H1 (cell line): Measurements from ENCODE around the gene ADRM1. TPM values are rescaled to one million over a fixed set of nuclear protein-coding genes. Genes with fewer than 3 reads are reported as not detected.

Source experiments
- CTCF ChIA-PET: fragments of 300-600 bp; sonication (Branson Sonifier 250); formaldehyde crosslinking; loops from one replicate; lab custom pipeline; 2021; ENCODE audit not compliant: partially characterized antibody; lab: Charles Lee
- POLR2A ChIA-PET: fragments of 300-600 bp; sonication (Branson Sonifier 250); formaldehyde crosslinking; loops from one replicate; lab custom pipeline; 2021; ENCODE audit warnings: inconsistent platforms; ENCODE audit not compliant: partially characterized antibody; lab: Charles Lee
- DNase-seq, 2 experiments: peaks; one replicate each; pipeline versions ENCODE4 v3.0.0 to v3.0.0-alpha.2; 2010 to 2022; ENCODE audit warnings: low spot score in 2 of 2, low read depth in 1 of 2, mixed read lengths in 1 of 2
- FAIRE-seq: peaks from 2 replicates; lab custom pipeline; 2011; peaks lifted over from hg19 to GRCh38; lab: Jason Lieb, UNC
- H2AFZ ChIP-seq: 2 replicates; pipeline ENCODE4 v1.8.1; 2012; ENCODE audit warnings: low read length, inconsistent platforms
- H2AK5ac ChIP-seq: 2 replicates; pipeline ENCODE4 v1.6.1; 2013; ENCODE audit warnings: low read depth, low read length
- H2BK120ac ChIP-seq: replicated peaks from 2 replicates; pipeline ENCODE3; 2013; ENCODE audit warnings: low read depth, low read length, inconsistent platforms
- H2BK12ac ChIP-seq: 2 replicates; pipeline ENCODE4 v1.6.1; 2013; ENCODE audit warnings: low read depth, low read length
- H2BK15ac ChIP-seq: 2 replicates; pipeline ENCODE4 v1.6.1; 2013; ENCODE audit warnings: low read length
- H2BK20ac ChIP-seq: 2 replicates; pipeline ENCODE4 v1.6.1; 2013; ENCODE audit warnings: low read length
- H2BK5ac ChIP-seq: 2 replicates; pipeline ENCODE4 v1.6.1; 2013; ENCODE audit warnings: low read depth, low read length
- H3K14ac ChIP-seq: 2 replicates; pipeline ENCODE4 v1.6.1; 2013; ENCODE audit warnings: inconsistent platforms; ENCODE audit not compliant: insufficient read length
- H3K18ac ChIP-seq: 2 replicates; pipeline ENCODE4 v1.6.1; 2013; ENCODE audit warnings: low read length; ENCODE audit errors: extremely low read depth
- H3K23ac ChIP-seq: 2 replicates; pipeline ENCODE4 v1.6.1; 2013; ENCODE audit warnings: inconsistent platforms; ENCODE audit not compliant: insufficient read length
- H3K23me2 ChIP-seq: 2 replicates; pipeline ENCODE4 v1.6.1; 2013; ENCODE audit warnings: low read depth, low read length
- H3K27ac ChIP-seq: 2 replicates; pipeline ENCODE4 v1.6.1; 2011; ENCODE audit warnings: low read depth, low read length, inconsistent platforms
- H3K27me3 ChIP-seq, 4 experiments: replicated peaks in 1 of 4; 1 replicate in 1 of 4; 2 replicates in 3 of 4; pipeline versions ENCODE4 v1.6.1 to v1.8.1; 2011 to 2013; ENCODE audit warnings: low read length in 3 of 4, mild to moderate bottlenecking in 3 of 4, inconsistent platforms in 2 of 4, mixed read lengths in 2 of 4, moderate library complexity in 1 of 4; ENCODE audit not compliant: control insufficient read depth in 3 of 4, insufficient read depth in 3 of 4; ENCODE audit errors: extremely low read depth in 1 of 4
- H3K36me3 ChIP-seq, 4 experiments: 2 replicates each; pipeline versions ENCODE4 v1.6.1 to v1.8.1; 2011 to 2013; ENCODE audit warnings: mild to moderate bottlenecking in 4 of 4, low read length in 3 of 4, moderate library complexity in 2 of 4, control low read depth in 1 of 4, inconsistent platforms in 1 of 4; ENCODE audit not compliant: insufficient read depth in 4 of 4, control insufficient read depth in 2 of 4
- H3K4ac ChIP-seq: replicated peaks from 2 replicates; pipeline ENCODE3; 2013; ENCODE audit warnings: low read length, low read depth, mixed read lengths, inconsistent platforms; ENCODE audit not compliant: insufficient read length
- H3K4me1 ChIP-seq, 4 experiments: replicated peaks in 1 of 4; 1 replicate in 1 of 4; 2 replicates in 3 of 4; pipeline versions ENCODE4 v1.6.1 to v1.8.1; 2011 to 2013; ENCODE audit warnings: low read length in 3 of 4, inconsistent platforms in 2 of 4, mixed read lengths in 1 of 4; ENCODE audit not compliant: insufficient read depth in 4 of 4, control insufficient read depth in 3 of 4
- H3K4me2 ChIP-seq, 2 experiments: 2 replicates each; pipeline versions ENCODE4 v1.6.1 to v1.8.1; 2011 to 2013; ENCODE audit warnings: low read depth in 2 of 2, low read length in 2 of 2, control low read depth in 1 of 2, inconsistent platforms in 1 of 2, mild to moderate bottlenecking in 1 of 2; ENCODE audit not compliant: insufficient read depth in 1 of 2
- H3K4me3 ChIP-seq, 4 experiments: fragments of 200-600, 300-600 bp in 1 of 4; sonication (generic), shearing (Covaris generic), sonication (Bioruptor Twin) in 1 of 4; 2 replicates each; pipeline versions ENCODE4 v1.5.1 to v1.8.1; 2011 to 2016; ENCODE audit warnings: low read length in 4 of 4, low read depth in 3 of 4, control low read depth in 2 of 4, inconsistent platforms in 2 of 4, mild to moderate bottlenecking in 2 of 4, mixed read lengths in 1 of 4, moderate library complexity in 1 of 4; ENCODE audit not compliant: insufficient read depth in 2 of 4; ENCODE audit errors: extremely low read depth in 1 of 4
- H3K56ac ChIP-seq: replicated peaks from 2 replicates; pipeline ENCODE3; 2013; ENCODE audit warnings: low read depth, mild to moderate bottlenecking, mixed read lengths, low read length, inconsistent platforms; ENCODE audit not compliant: insufficient read length
- H3K79me1 ChIP-seq: 2 replicates; pipeline ENCODE4 v1.6.1; 2013; ENCODE audit warnings: low read depth, low read length, control low read depth
- H3K79me2 ChIP-seq, 2 experiments: 2 replicates each; pipeline versions ENCODE4 v1.6.1 to v1.8.1; 2012 to 2013; ENCODE audit warnings: low read length in 2 of 2, mild to moderate bottlenecking in 2 of 2, inconsistent platforms in 1 of 2; ENCODE audit not compliant: insufficient read depth in 2 of 2, control insufficient read depth in 1 of 2
- H3K9ac ChIP-seq, 4 experiments: replicated peaks in 1 of 4; 1 replicate in 1 of 4; 2 replicates in 3 of 4; pipeline versions ENCODE4 v1.6.1 to v1.8.1; 2011 to 2013; ENCODE audit warnings: low read depth in 3 of 4, low read length in 3 of 4, control low read depth in 2 of 4, mild to moderate bottlenecking in 2 of 4, moderate library complexity in 2 of 4, inconsistent platforms in 1 of 4; ENCODE audit errors: extremely low read depth in 1 of 4
- H3K9me3 ChIP-seq, 2 experiments: 2 replicates each; pipeline versions ENCODE4 v1.6.1 to v1.8.1; 2012 to 2013; ENCODE audit warnings: mild to moderate bottlenecking in 2 of 2, moderate library complexity in 2 of 2, control low read depth in 1 of 2, inconsistent platforms in 1 of 2, low read depth in 1 of 2, low read length in 1 of 2, mixed read lengths in 1 of 2; ENCODE audit not compliant: insufficient read depth in 2 of 2
- H4K20me1 ChIP-seq, 2 experiments: replicated peaks in 1 of 2; 2 replicates each; pipeline versions ENCODE3 to v1.8.1; 2011 to 2013; ENCODE audit warnings: inconsistent platforms in 2 of 2, low read length in 2 of 2, mild to moderate bottlenecking in 1 of 2; ENCODE audit not compliant: insufficient read depth in 2 of 2, control insufficient read depth in 1 of 2
- H4K5ac ChIP-seq: 2 replicates; pipeline ENCODE4 v1.6.1; 2013; ENCODE audit warnings: low read length, low read depth, mixed read lengths, inconsistent platforms; ENCODE audit not compliant: insufficient read length
- H4K8ac ChIP-seq: 2 replicates; pipeline ENCODE4 v1.8.0; 2013; ENCODE audit warnings: mild to moderate bottlenecking, moderate library complexity, low read length, inconsistent platforms; ENCODE audit not compliant: insufficient read depth; ENCODE audit errors: extremely low read depth
- H4K91ac ChIP-seq: replicated peaks from 2 replicates; pipeline ENCODE3; 2013; ENCODE audit warnings: low read length, mixed read lengths, inconsistent platforms; ENCODE audit not compliant: insufficient read length
- CEBPB ChIP-seq: IDR thresholded peaks from 2 replicates; pipeline ENCODE4 v1.6.1; 2012; ENCODE audit warnings: low read depth, low read length
- GTF2F1 ChIP-seq: IDR thresholded peaks from 2 replicates; pipeline ENCODE4 v1.6.1; 2012; ENCODE audit warnings: low read depth, low read length, improper control_type of control experiment, borderline replicate concordance
- JUN ChIP-seq: IDR thresholded peaks from 2 replicates; pipeline ENCODE4 v1.6.1; 2011; ENCODE audit warnings: low read depth, mild to moderate bottlenecking, improper control_type of control experiment, low read length
- KDM5A ChIP-seq: fragments of 200-600 bp; IDR thresholded peaks from 2 replicates; pipeline ENCODE4 v1.7.1; 2012; ENCODE audit warnings: mild to moderate bottlenecking, low read length, inconsistent platforms, mixed read lengths
- NRF1 ChIP-seq: IDR thresholded peaks from 2 replicates; pipeline ENCODE4 v1.6.1; 2011; ENCODE audit warnings: mild to moderate bottlenecking, low read depth, low read length, improper control_type of control experiment
- RAD21 ChIP-seq, 2 experiments: IDR thresholded peaks in 1 of 2; conservative IDR thresholded peaks in 1 of 2; 2 replicates each; pipeline ENCODE4 v1.6.1; 2011; ENCODE audit warnings: low read depth in 2 of 2, low read length in 2 of 2, improper control_type of control experiment in 1 of 2, inconsistent platforms in 1 of 2, mild to moderate bottlenecking in 1 of 2, moderate library complexity in 1 of 2
- SP1 ChIP-seq: IDR thresholded peaks from 2 replicates; pipeline ENCODE4 v1.6.1; 2011; ENCODE audit warnings: low read depth, low read length
- SUZ12 ChIP-seq: fragments of 200-600 bp; sonication (generic); IDR thresholded peaks from 2 replicates; pipeline ENCODE4 v1.6.1; 2012; ENCODE audit warnings: mild to moderate bottlenecking, inconsistent platforms, low read length, moderate library complexity, mixed read lengths
- TCF12 ChIP-seq: IDR thresholded peaks from 2 replicates; pipeline ENCODE4 v1.6.1; 2011; ENCODE audit warnings: low read depth, mild to moderate bottlenecking, low read length
- WGBS, 2 experiments: shearing (Covaris generic) in 1 of 2; methylation state at CpG; one replicate each; pipeline versions ENCODE4 v1.1.6 to v1.1.7; 2013 to 2015; ENCODE audit warnings: low lambda C conversion rate in 2 of 2, mixed read lengths in 2 of 2, inconsistent platforms in 1 of 2, low coverage in 1 of 2, missing lambda C conversion rate in 1 of 2; ENCODE audit not compliant: insufficient replicate concordance in 2 of 2, insufficient coverage in 1 of 2, insufficient read length in 1 of 2; ENCODE audit errors: extremely low coverage in 1 of 2, missing lambda C conversion rate in 1 of 2; 5-methylcytosine and 5-hydroxymethylcytosine counted together
- polyA plus RNA-seq, 7 experiments: library from polyadenylated mRNA; depleted of rRNA in 3 of 7; stranded (reverse) in 5 of 7; unstranded in 2 of 7; fragments of >200 nt in 5 of 7; fragments of 200-250 nt in 2 of 7; gene quantifications; 1 replicate in 5 of 7; 2 replicates in 1 of 7; 4 replicates in 1 of 7; pipeline versions ENCODE4 v1.2.1 to v1.2.3, GENCODE V29; 2011 to 2013; ENCODE audit warnings: missing spikeins in 2 of 7, mixed read lengths in 2 of 7
- total RNA-seq: library from RNA; stranded (reverse); fragmentation: NEBNext Ultra II Directional; extraction: Animal tissue kit (Norgen Biotek cat#: 25700); gene quantifications from 2 replicates; pipeline ENCODE4 v1.2.1, GENCODE V29; 2021
- TF ChIP-seq, protein P1 (sequence below), 3 experiments: IDR thresholded peaks; 1 replicate in 2 of 3; 2 replicates in 1 of 3; pipeline versions ENCODE4 v1.5.1 to v1.6.1; 2011; ENCODE audit warnings: low read length in 3 of 3, mild to moderate bottlenecking in 3 of 3, inconsistent platforms in 2 of 3, low read depth in 1 of 3, moderate library complexity in 1 of 3; ENCODE audit not compliant: insufficient read depth in 1 of 3; ENCODE audit errors: control extremely low read depth in 1 of 3

Gene ADRM1
- total and polyA plus RNA-seq, 2 of the 8 experiments (the other 6 are each of a cell fraction or from before 2014, with no cell fraction given), result 126 to 214 TPM

DNA sequence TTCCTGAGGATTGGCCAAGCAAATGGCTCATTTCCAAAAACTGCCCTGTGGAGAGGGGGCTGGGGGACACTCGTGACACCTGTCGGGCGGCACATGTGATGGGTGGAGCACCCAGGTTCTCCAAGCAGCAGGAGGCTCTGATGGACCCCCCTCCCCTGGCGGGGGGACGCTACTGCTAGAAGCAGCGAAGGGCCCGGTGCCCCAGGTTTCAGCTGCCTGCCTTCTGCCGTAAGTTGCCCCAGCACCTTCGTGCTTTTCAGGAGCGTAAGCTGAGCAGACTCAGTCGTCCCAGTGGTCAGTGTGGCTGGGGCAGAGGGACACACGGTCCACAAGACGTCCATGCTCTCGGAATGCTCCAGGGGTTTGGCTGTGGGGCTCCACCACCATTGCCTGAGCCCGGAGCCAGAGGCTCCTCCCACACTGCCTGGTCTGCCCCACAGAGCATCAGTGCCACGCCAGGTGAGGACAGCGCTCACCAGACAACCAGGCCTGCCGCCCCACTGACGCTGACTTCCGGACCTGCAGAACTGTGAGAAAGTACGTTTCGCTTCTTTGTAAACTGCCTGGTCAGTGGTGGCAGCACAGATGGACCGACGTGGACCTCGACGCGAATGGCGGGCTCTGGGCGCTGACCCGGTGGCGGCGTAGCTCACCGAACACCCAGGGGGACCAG lies 4.1 kb upstream of the ADRM1 start:
- H3K4me3 ChIP-seq, result no peak overlapping the region
- no peak overlapping the region for H3K9ac ChIP-seq
- no peak overlapping the region for H4K8ac ChIP-seq
- H3K27ac ChIP-seq, result no peak overlapping the region
- peaks cover 6% of the 10 kb centered on the region; the same call in 1 of the 2 replicates for H3K23me2 ChIP-seq
- no peak overlapping the region for H3K4me2 ChIP-seq
- H3K36me3 ChIP-seq, result peaks cover 0 to 18% (median 5%) of the 10 kb centered on the region in 4 experiments; a peak in 5 of 8 replicates
- H2BK20ac ChIP-seq, result no peak overlapping the region
- 93% methylated on average over 33 of the region's 33 CpGs; no CpG with 5 or more reads in 1 of the 2 experiments for WGBS, 2 experiments
- H3K14ac ChIP-seq, result no peak overlapping the region
- H4K20me1 ChIP-seq, result peaks cover 6 to 10% of the 10 kb centered on the region in 2 experiments
- peaks cover 5% of the 10 kb centered on the region; the same call in 1 of the 2 replicates for H3K79me1 ChIP-seq
- H2AK5ac ChIP-seq, result no peak overlapping the region
- H3K56ac ChIP-seq, result no peak overlapping the region
- H4K91ac ChIP-seq, result no peak overlapping the region
- H4K5ac ChIP-seq, result no peak overlapping the region
- no peak overlapping the region for H2AFZ ChIP-seq
- no peak overlapping the region for H2BK15ac ChIP-seq
- no peaks in the 10 kb centered on the region for H3K9me3 ChIP-seq
- H2BK120ac ChIP-seq, result no peak overlapping the region
- H3K23ac ChIP-seq, result no peak overlapping the region
- no peak overlapping the region for H2BK12ac ChIP-seq
- ChIA-PET CTCF (interaction anchor here (1.4 to 1.9 kb wide), 4 partner anchors 14 to 92 kb away, joined by 3 to 7 read pairs (median 4); no protein-coding TSS in a partner anchor), POLR2A (interaction anchor here (0.8 to 14.6 kb wide), 2 partner anchors 68 to 103 kb away, joined by 3 to 170 read pairs; partner anchors contain the start of gene LAMA5)
- DNase-seq (no peak), FAIRE-seq (no peak)
- no peak overlapping the region for H2BK5ac ChIP-seq
- H3K27me3 ChIP-seq, result no peaks in the 10 kb centered on the region
- peaks cover 5 to 7% of the 10 kb centered on the region in 2 experiments; a peak in 3 of 4 replicates for H3K79me2 ChIP-seq
- H3K4me1 ChIP-seq, result no peaks in the 10 kb centered on the region; a peak in 2 of 7 replicates
- no peak overlapping the region for H3K4ac ChIP-seq
- H3K18ac ChIP-seq, result no peak overlapping the region
- TF ChIP-seq TCF12 (no peak), NRF1 (no peak), KDM5A (no peak), SUZ12 (no peak), SP1 (no peak), JUN (no peak), GTF2F1 (no peak), RAD21 (IDR thresholded peaks at IDR 0.05 in 1 of 2, conservative IDR thresholded peaks at IDR 0.05 in 1 of 2; ENCODE audit: low read depth in 2 of 2, low read length in 2 of 2) (no peak), CEBPB (no peak)
- TF ChIP-seq, protein P1, sequence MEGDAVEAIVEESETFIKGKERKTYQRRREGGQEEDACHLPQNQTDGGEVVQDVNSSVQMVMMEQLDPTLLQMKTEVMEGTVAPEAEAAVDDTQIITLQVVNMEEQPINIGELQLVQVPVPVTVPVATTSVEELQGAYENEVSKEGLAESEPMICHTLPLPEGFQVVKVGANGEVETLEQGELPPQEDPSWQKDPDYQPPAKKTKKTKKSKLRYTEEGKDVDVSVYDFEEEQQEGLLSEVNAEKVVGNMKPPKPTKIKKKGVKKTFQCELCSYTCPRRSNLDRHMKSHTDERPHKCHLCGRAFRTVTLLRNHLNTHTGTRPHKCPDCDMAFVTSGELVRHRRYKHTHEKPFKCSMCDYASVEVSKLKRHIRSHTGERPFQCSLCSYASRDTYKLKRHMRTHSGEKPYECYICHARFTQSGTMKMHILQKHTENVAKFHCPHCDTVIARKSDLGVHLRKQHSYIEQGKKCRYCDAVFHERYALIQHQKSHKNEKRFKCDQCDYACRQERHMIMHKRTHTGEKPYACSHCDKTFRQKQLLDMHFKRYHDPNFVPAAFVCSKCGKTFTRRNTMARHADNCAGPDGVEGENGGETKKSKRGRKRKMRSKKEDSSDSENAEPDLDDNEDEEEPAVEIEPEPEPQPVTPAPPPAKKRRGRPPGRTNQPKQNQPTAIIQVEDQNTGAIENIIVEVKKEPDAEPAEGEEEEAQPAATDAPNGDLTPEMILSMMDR (IDR thresholded peaks at IDR 0.05; ENCODE audit: control extremely low read depth in 1 of 3, insufficient read depth in 1 of 3, low read depth in 1 of 3, low read length in 3 of 3), result no peak
